ENCODE data around the gene ACOT13. TPM values are rescaled to one million over a fixed set of nuclear protein-coding genes. Genes with fewer than 3 reads are reported as not detected.
"Not testable (repeated sequence)": the region's sequence is repeated elsewhere in the genome, so short reads cannot be mapped to it uniquely, and the experiment has no call there.

ACOT13 gene
- total RNA-seq, 1 donor from 2014 or later, result 11.1 TPM

- TF ChIP-seq CTCF (IDR thresholded peaks at IDR 0.05; ENCODE audit: insufficient read depth, low read length, severe bottlenecking), result no peak
- Histone ChIP-seq H3K4me3 (ENCODE audit: low read depth, low read length) (no peak overlapping the region), H3K27me3 (ENCODE audit: control insufficient read depth, insufficient read depth, low read length) (no peaks in the 10 kb centered on the region), H3K36me3 (ENCODE audit: control insufficient read depth, insufficient read depth, low read length) (no peaks in the 10 kb centered on the region)
- FAIRE-seq (no peak), DNase-seq (ENCODE audit: low read depth) (no peak)
Measured at GRCh38 chr6:24663189-24663588, 3.7 kb upstream of the ACOT13 start.

- no peak for TF ChIP-seq CTCF (IDR thresholded peaks at IDR 0.05; ENCODE audit: insufficient read depth, low read length, severe bottlenecking)
- Histone ChIP-seq H3K27me3 (ENCODE audit: control insufficient read depth, insufficient read depth, low read length) (no peaks in the 10 kb centered on the region), H3K4me3 (ENCODE audit: low read depth, low read length) (no peak overlapping the region), H3K36me3 (ENCODE audit: control insufficient read depth, insufficient read depth, low read length) (no peaks in the 10 kb centered on the region)
- FAIRE-seq, result no peak
- no peak for DNase-seq (ENCODE audit: low read depth)
Measured at GRCh38 chr6:24664046-24664987, 2.6 kb upstream of the ACOT13 start.

- DNase-seq (ENCODE audit: low read depth), result peak; percentile 47
- no peaks in the 10 kb centered on the region for H3K27me3 ChIP-seq (ENCODE audit: control insufficient read depth, insufficient read depth, low read length)
- TF ChIP-seq CTCF (IDR thresholded peaks at IDR 0.05; ENCODE audit: insufficient read depth, low read length, severe bottlenecking), result no peak
- peak overlapping the region; percentile 68 for H3K4me3 ChIP-seq (ENCODE audit: low read depth, low read length)
- no peaks in the 10 kb centered on the region for H3K36me3 ChIP-seq (ENCODE audit: control insufficient read depth, insufficient read depth, low read length)
- no peak for FAIRE-seq
Measured at GRCh38 chr6:24666097-24666640, 708 bp upstream of the ACOT13 start.

- no peak for TF ChIP-seq CTCF (IDR thresholded peaks at IDR 0.05; ENCODE audit: insufficient read depth, low read length, severe bottlenecking)
- DNase-seq (ENCODE audit: low read depth) (no peak), FAIRE-seq (no peak)
Measured at GRCh38 chr6:24667378-24667803, 514 bp downstream of the ACOT13 start.

GRCh38 chr6:24668066-24668996, 1.5 kb downstream of the ACOT13 start:
- H3K27me3 ChIP-seq (ENCODE audit: control insufficient read depth, insufficient read depth, low read length); H3K4me3 ChIP-seq (ENCODE audit: low read depth, low read length); DNase-seq (ENCODE audit: low read depth); FAIRE-seq; H3K36me3 ChIP-seq (ENCODE audit: control insufficient read depth, insufficient read depth, low read length): not testable (repeated sequence)

More at GRCh38 chr6:24667378-24667803, 514 bp downstream of the ACOT13 start:
- no peaks in the 10 kb centered on the region for H3K27me3 ChIP-seq (ENCODE audit: control insufficient read depth, insufficient read depth, low read length)
- peak overlapping the region; percentile 68 for H3K4me3 ChIP-seq (ENCODE audit: low read depth, low read length)
- H3K36me3 ChIP-seq (ENCODE audit: control insufficient read depth, insufficient read depth, low read length), result no peaks in the 10 kb centered on the region

GRCh38 chr6:24668997-24669361, 2.1 kb downstream of the ACOT13 start:
- FAIRE-seq (no peak), DNase-seq (ENCODE audit: low read depth) (no peak)
- Histone ChIP-seq H3K36me3 (ENCODE audit: control insufficient read depth, insufficient read depth, low read length) (no peaks in the 10 kb centered on the region), H3K4me3 (ENCODE audit: low read depth, low read length) (no peak overlapping the region), H3K27me3 (ENCODE audit: control insufficient read depth, insufficient read depth, low read length) (no peaks in the 10 kb centered on the region)
- TF ChIP-seq CTCF (IDR thresholded peaks at IDR 0.05; ENCODE audit: insufficient read depth, low read length, severe bottlenecking), result no peak

GRCh38 chr6:24670492-24670891, 3.6 kb downstream of the ACOT13 start:
- DNase-seq (ENCODE audit: low read depth); H3K36me3 ChIP-seq (ENCODE audit: control insufficient read depth, insufficient read depth, low read length); H3K4me3 ChIP-seq (ENCODE audit: low read depth, low read length); FAIRE-seq; H3K27me3 ChIP-seq (ENCODE audit: control insufficient read depth, insufficient read depth, low read length): not testable (repeated sequence)

GRCh38 chr6:24671077-24671476, 4.2 kb downstream of the ACOT13 start:
- not testable (repeated sequence) for DNase-seq (ENCODE audit: low read depth); H3K27me3 ChIP-seq (ENCODE audit: control insufficient read depth, insufficient read depth, low read length); H3K36me3 ChIP-seq (ENCODE audit: control insufficient read depth, insufficient read depth, low read length); H3K4me3 ChIP-seq (ENCODE audit: low read depth, low read length); FAIRE-seq

All from bronchial epithelial cell (primary cell).